GM18507 (cell line): ENCODE data around the gene UMODL1.

Source experiments
- DNase-seq: peaks from one replicate; pipeline ENCODE4 v3.0.0; 2011; ENCODE audit warnings: low read depth; ENCODE audit not compliant: insufficient read length; ENCODE audit errors: extremely low spot score
- FAIRE-seq: peaks from 2 replicates; lab custom pipeline; 2011; peaks lifted over from hg19 to GRCh38; lab: Jason Lieb, UNC

Gene UMODL1

GRCh38 chr21:42057851-42058437, 13.2 kb upstream of the UMODL1 start:
- FAIRE-seq (no peak), DNase-seq (no peak)

GRCh38 chr21:42058631-42059111, 12.4 kb upstream of the UMODL1 start:
- FAIRE-seq (no peak), DNase-seq (no peak)

DNA sequence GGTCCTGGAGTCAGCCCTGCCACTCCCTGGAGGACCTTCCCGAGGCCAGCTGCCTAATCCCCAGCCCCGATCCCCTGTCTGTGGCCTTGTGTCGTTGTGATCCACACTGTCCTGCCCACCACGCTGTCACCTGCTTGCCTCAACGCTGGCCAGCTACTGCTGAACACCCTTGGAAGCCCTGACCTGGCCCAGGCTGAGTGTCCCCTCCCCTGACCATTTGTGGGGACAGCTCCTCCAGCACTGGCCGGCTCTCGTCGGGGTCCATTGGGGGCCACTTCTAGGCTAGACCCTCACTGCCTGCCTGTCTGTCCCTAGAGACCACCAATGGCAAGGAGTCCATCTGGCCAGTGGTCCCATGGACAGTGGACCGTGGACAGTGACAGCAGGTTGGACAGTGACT, 12.0 kb upstream of the UMODL1 start:
- FAIRE-seq (no peak), DNase-seq (no peak)

DNA sequence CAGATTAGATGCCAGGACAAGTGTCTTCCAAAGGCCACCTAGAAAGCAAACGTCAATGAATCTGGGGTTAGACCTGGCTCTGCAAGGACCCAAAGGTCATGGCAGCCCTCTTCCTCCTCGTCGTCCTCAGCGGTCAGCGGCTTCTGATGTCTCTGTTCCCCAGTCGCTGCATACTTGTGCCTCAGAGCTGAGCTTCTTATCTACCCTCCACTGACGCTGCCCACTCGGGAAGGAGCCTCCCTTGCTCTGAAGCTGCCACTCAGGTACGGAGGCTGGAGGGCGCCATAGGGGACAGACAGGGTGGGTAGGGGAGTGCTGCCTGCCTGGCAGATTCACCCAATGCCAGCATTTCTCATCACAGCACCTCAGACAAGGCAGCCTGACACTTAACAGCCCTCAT, 11.4 kb upstream of the UMODL1 start:
- no peak for FAIRE-seq
- no peak for DNase-seq

DNA sequence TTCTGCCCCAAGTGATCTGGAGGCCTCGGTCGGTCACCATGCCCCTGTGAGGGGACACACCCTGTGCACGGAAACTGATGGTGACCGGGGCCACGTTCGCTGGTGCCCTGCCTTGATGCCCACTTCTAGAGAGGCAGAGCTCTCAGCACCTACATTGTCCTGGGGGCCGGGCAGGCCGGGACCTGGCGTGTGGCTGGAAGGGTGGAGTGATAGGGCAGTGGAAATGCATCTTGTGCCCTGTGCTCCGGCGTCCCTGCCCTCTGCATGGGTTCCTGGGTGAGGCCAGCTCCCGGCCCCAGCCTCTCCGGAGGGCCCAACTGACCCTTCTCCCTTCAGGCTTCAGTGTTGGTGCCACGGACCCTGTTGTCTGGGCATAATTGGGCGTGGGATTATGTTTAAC, 11.0 kb upstream of the UMODL1 start:
- no peak for FAIRE-seq

DNA sequence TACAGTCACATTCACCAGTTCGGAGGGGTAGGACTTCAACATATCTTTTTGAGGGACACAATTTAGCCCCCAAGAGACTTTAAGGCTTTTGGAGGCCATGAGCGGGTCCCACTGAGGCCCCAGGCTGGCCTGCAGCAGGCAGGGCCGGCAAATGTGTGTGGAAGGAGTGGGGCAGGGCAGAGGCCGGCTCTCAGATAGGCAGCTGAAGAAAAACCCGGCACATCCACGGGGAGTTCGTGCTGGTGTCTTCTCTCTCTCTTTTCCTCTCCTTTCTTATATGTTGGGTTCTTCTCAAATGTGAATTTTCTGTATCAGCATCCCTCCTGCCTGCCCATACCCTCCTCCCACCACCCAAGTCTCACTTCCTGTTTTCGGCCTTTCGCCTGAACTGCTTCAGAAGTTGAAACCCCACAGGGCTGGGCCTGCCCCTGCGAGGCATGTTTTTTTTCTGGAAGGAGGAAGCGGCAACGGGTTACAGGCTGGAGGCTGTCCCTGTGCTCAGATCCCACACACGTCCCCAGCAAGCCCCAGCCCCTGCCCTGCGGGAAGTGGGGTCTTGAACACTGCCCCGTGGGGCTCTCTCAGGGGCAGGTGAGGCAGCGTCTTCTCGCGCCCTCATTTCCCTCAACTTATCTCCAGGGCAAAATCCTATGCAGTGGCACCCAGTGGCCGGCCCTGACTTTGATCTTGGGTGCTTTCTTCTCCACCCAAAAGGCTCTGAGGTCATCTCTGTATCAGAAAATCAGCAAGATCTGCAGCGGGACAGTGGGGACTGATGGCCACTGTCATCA, 9.7 kb upstream of the UMODL1 start:
- DNase-seq (peak; percentile 69), FAIRE-seq (peak; percentile 98)

More for the DNA sequence above, 11.0 kb upstream of the UMODL1 start:
- DNase-seq: no peak

DNA sequence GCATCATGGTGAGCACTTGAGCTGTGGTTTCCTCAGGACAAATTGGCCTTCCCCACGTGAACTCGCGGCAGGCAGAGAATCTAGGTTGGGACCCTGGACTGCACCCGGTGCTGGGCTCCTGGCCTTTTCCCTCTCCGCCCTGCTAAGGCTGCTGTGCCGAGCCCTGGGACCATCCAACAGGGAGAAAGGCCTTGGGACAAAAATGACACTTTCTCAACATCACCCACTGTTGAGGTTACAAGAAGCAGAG, 9.2 kb upstream of the UMODL1 start:
- no peak for FAIRE-seq
- no peak for DNase-seq

DNA sequence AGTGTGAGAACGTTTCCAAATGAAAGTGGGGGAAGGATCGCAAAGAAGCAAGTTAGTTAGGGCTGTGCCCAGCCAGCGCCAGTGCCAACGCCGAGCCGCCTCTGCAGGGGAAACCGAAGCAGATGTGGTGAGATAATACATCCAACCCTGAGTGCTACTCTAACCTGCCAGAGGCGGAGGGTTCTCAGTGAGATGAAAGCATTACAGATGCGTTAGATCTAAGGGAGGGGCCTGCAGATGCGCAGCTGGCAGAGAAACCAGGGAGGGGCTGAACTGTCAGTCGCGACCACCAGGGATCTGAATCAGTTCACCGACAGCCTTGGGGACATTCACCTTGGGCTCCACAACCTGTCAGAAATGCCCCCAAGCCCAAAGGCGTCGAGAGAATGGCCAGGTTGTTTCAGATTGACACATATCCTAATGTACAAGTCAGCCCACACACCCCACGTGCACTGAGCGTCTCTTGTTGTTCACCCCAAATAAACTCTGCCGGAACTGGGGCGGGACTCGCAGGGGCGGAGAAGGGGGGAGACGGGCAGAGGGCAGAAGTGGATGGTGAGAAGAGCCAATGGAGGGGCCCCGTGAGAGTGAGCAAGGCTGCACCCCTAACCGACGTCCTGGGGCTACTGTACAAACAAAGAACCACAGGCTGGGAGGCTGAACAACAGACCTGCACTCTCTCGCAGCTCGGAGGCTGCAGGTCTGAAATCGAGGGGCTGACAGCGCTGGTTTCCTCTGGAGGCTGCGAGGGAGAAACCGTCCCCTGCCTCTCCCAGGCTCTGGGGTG, 8.7 kb upstream of the UMODL1 start:
- DNase-seq: peak; percentile 54
- no peak for FAIRE-seq

GRCh38 chr21:42063191-42063570, 7.9 kb upstream of the UMODL1 start:
- DNase-seq: no peak
- no peak for FAIRE-seq

DNA sequence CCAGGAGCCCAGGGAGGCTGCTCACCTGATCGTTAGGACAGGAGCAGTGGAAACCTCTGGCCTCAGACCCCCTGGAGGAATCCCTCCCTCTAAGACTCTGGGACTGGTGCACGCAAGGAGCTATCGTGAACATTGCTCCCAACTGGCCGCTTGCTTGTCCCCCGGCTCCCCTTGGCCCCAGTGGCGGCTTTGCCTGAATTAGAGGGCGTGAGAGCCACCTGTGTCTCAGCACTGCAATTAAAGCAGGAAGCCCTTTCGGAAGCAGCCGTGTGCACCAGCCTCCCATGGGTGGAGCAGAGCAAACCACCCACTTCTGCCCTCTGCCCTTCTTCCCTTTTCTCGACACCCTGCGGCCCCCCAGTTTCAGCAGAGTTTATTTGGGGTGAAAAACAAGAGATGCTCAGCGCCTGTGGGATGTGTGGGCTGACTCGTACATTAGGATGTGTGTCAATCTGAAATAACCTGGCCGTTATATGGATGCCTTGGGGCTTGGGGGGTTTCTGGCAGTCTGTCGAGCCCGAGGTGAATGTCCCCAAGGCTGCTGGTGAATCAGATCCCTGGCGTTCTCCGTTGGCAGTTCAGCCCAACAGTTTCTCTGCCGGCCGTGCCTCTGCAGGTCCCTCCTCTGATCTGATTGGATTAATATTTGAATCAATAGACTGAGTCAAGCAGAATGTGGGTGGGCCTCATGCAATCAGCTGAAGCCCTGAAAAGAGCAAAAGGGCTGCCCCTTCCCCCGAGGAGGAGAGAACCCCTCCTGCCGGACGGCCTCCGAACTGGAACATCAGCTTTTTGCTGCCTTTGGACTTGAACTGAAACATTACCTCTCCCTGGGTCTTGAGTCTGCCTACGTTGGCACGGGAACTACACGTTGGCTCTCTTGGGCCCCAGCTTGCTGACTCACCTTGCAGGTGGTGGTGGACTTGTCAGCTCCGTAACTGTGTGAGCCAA, 7.3 kb upstream of the UMODL1 start:
- peak; percentile 95 for FAIRE-seq

GRCh38 chr21:42066521-42066920, 4.6 kb upstream of the UMODL1 start:
- DNase-seq: no peak
- peak; percentile 9 for FAIRE-seq

More for the DNA sequence above, 7.3 kb upstream of the UMODL1 start:
- no peak for DNase-seq

- FAIRE-seq (no peak), DNase-seq (no peak)
Measured at GRCh38 chr21:42067531-42068255, 3.4 kb upstream of the UMODL1 start.

DNA sequence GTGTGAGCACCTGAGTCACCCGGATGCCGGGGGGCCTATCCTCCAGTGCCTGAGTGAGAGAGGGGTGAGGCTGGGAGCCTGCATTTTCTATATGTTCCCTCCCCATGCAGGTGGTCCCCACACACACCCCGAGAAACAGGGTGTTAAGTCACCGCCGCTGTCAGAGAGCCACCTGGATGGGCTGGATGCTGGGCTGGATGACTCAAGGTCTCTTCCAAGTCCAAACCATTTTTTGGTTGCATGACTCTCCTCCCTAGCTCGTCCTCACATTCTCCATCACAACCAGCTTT, 2.9 kb upstream of the UMODL1 start:
- DNase-seq (no peak), FAIRE-seq (no peak)

DNA sequence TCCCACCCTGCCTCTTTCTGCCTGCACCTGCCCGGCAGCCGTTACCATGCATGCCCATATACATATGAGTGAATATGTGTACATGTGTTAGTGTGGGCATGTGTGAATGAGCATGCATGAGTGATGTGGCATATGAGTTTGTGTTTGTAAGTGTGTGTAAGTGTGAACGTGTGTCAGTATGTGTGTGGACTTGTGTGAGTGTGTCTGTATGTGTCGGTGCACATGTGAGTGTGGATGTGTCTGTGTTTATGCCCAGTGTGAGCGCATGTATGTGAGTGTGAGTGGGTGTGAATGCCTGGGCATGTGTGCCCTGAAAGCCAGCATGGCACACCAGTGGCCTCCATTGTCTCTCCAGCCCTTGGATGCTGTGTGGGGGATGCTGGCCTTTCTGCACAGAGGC, 2.5 kb upstream of the UMODL1 start:
- FAIRE-seq: no peak

DNA sequence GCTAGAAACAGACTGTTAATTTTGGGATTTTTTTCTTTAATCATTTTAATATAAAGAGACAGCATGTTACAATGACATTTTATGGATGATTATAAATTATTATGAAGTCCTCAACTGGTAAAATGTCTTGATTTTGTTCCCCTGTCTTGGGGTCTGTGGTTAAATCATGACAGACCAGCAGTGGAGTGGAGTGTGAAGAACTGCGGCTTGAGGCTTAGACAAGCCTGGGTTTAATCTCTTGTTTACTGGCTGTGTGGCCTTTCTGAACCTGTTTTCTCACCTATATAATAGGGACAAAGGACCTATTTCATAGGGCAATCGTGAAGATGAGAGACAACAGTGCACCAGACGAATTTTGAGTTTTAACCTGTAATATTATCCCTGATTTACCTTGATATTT, 1.8 kb upstream of the UMODL1 start:
- DNase-seq (no peak), FAIRE-seq (no peak)

More for the DNA sequence above, 2.5 kb upstream of the UMODL1 start:
- no peak for DNase-seq

- FAIRE-seq (no peak), DNase-seq (no peak)
Measured at GRCh38 chr21:42069843-42070242, 1.3 kb upstream of the UMODL1 start.

DNA sequence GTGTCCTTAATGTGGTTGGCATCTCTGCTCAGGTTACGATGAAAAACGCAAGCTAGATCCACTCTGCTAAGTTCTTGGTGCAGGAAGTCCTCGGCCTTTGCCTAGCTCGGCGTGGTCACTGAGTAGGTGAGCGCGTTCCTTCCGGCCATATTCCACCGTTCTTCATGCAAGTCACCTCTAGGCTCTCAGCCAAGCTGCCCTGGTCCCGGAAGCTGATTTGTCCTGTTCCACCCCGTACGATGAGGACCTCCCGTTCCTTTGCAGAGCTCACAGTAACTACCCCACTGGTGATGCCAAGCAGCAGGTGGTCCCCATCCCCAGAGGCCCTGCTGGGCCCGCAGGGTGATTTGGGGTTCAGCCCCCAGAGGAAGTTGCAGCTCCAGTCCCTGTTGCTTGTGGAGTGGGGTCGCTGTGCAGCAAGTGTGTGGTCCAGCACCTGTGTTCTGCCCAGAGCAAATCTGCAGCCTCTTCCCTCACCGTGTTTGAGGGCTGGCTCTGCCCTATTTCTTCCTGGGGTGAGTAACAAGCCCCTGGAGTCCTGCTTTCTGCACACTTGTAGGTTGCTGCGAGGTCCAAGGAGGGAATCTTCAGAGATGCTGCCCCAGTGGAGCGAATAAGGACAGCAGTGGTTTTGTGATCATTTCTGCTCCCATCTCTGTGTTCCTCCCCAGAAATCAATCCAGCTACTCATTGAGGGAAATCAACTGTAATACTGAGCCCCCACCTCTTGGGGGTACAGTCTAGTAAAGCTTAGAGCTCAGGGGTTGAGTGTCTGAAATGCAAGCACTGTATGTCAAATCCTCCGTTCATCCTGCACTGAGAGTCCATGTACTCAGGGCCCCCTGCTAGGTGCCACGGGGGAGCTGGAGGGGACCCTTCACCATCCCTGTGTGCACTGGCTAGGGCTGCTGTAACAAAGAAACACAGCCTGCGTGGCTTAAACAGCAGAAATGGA, 2.3 kb downstream of the UMODL1 start:
- no peak for DNase-seq
- FAIRE-seq: no peak
